IPS DF 4.7 (cell line): ENCODE results near the gene CAMKMT.

Experiments
- DNase-seq: peaks from one replicate; pipeline ENCODE4 v3.0.0-alpha.2; 2013; ENCODE audit warnings: low spot score; ENCODE audit errors: extremely low read depth

Gene CAMKMT

GRCh38 chr2:44730593-44730992 lies 368.8 kb downstream of the CAMKMT start:
- no peak for DNase-seq

GRCh38 chr2:44731505-44731904 lies 369.8 kb downstream of the CAMKMT start:
- DNase-seq, result no peak

- DNase-seq, result no peak
Measured at GRCh38 chr2:44736270-44736942, 374.7 kb downstream of the CAMKMT start.

- DNase-seq, result no peak
Measured at GRCh38 chr2:44740678-44741077, 378.9 kb downstream of the CAMKMT start.

GRCh38 chr2:44741507-44741906 lies 379.8 kb downstream of the CAMKMT start:
- DNase-seq, result no peak

- no peak for DNase-seq
Measured at GRCh38 chr2:44742057-44742456, 380.3 kb downstream of the CAMKMT start.

GRCh38 chr2:44743473-44743872 lies 381.7 kb downstream of the CAMKMT start:
- DNase-seq, result no peak

GRCh38 chr2:44744961-44745892 lies 383.5 kb downstream of the CAMKMT start:
- no peak for DNase-seq

GRCh38 chr2:44745922-44746766 lies 384.4 kb downstream of the CAMKMT start:
- no peak for DNase-seq

- DNase-seq, result no peak
Measured at GRCh38 chr2:44746856-44747615, 385.3 kb downstream of the CAMKMT start.

- no peak for DNase-seq
Measured at GRCh38 chr2:44747794-44748193, 386.0 kb downstream of the CAMKMT start.

- DNase-seq, result peak; percentile 36
Measured at GRCh38 chr2:44751754-44752479, 390.2 kb downstream of the CAMKMT start.

- no peak for DNase-seq
Measured at GRCh38 chr2:44752761-44753160, 391.0 kb downstream of the CAMKMT start.

- DNase-seq, result no peak
Measured at GRCh38 chr2:44753552-44754285, 392.0 kb downstream of the CAMKMT start.

- DNase-seq, result no peak
Measured at GRCh38 chr2:44758591-44758990, 396.8 kb downstream of the CAMKMT start.

- no peak for DNase-seq
Measured at GRCh38 chr2:44759823-44760222, 398.1 kb downstream of the CAMKMT start.

GRCh38 chr2:44763275-44763782 lies 401.6 kb downstream of the CAMKMT start:
- no peak for DNase-seq

- DNase-seq, result no peak
Measured at GRCh38 chr2:44766220-44766619, 404.5 kb downstream of the CAMKMT start.

GRCh38 chr2:44766777-44767176 lies 405.0 kb downstream of the CAMKMT start:
- no peak for DNase-seq
